Tibial artery (tissue), 4 donors: ENCODE measurements around the gene ALDH1L1.

Experiments used
- DNase-seq, 2 donors: peaks; one replicate each; pipeline ENCODE4 v3.0.0-alpha.2; 2019
- H3K27ac ChIP-seq, 2 donors: fragments of 200-600 bp; sonication (generic) in 1 of 2; 1 replicate in 1 of 2; 2 replicates in 1 of 2; pipeline ENCODE4 v1.5.1; 2018 to 2019; ENCODE audit warnings: mild to moderate bottlenecking in 1 of 2
- H3K27me3 ChIP-seq, 2 donors: fragments of 200-600 bp; sonication (generic) in 1 of 2; one replicate each; pipeline versions ENCODE4 v1.5.1 to v1.6.0; 2016 to 2019
- H3K36me3 ChIP-seq, 3 donors: fragments of 200-600 bp; sonication (generic) in 2 of 3; one replicate each; pipeline ENCODE4 v1.5.1; 2016 to 2019; ENCODE audit warnings: mild to moderate bottlenecking in 2 of 3
- H3K4me1 ChIP-seq, 4 donors: fragments of 200-600 bp; sonication (generic) in 2 of 4; 1 replicate in 3 of 4; 2 replicates in 1 of 4; pipeline ENCODE4 v1.5.1; 2016 to 2019
- H3K4me3 ChIP-seq, 2 donors: fragments of 200-600 bp; sonication (generic) in 1 of 2; 1 replicate in 1 of 2; 2 replicates in 1 of 2; pipeline ENCODE4 v1.5.1; 2018 to 2019; ENCODE audit warnings: mild to moderate bottlenecking in 2 of 2
- H3K9me3 ChIP-seq, 3 donors: fragments of 200-600 bp; sonication (generic) in 1 of 3; one replicate each; pipeline ENCODE4 v1.5.1; 2016 to 2019
- CTCF ChIP-seq, 2 experiments: fragments of 200-600 bp in 1 of 2; fragments of 450-650 bp in 1 of 2; IDR thresholded peaks; one replicate each; pipeline ENCODE4 v1.5.1; 2017 to 2019; ENCODE audit warnings: antibody characterized with exemption in 2 of 2, mild to moderate bottlenecking in 1 of 2, moderate library complexity in 1 of 2
- intact Hi-C: fragments of 100-400 bp; cut with DNase I; formaldehyde crosslinking; loops from one replicate; pipeline ENCODE4 v1.15.0; 2023; ENCODE audit warnings: low total_unique reads

Gene ALDH1L1

GRCh38 chr3:126053949-126054569 is 126.3 kb downstream of the ALDH1L1 start:
- H3K27ac ChIP-seq = no peak overlapping the region
- intact Hi-C loops = no loop called here
- H3K4me3 ChIP-seq = no peak overlapping the region
- no peak for TF ChIP-seq CTCF (IDR thresholded peaks at IDR 0.05)
- DNase-seq = no peak
- H3K27me3 ChIP-seq = no peaks in the 10 kb centered on the region
- no peaks in the 10 kb centered on the region for H3K9me3 ChIP-seq
- H3K4me1 ChIP-seq = peaks cover 0 to 10% (median 0%) of the 10 kb centered on the region in 4 donors
- H3K36me3 ChIP-seq = peaks cover 7 to 36% (median 18%) of the 10 kb centered on the region in 3 donors
